ENCODE measurements around the gene MEX3D.

GRCh38 chr19:1526979-1527649, 41.0 kb downstream of the MEX3D start:
- TF ChIP-seq CTCF (conservative IDR thresholded peaks at IDR 0.05) = no peak
- no peak for TF ChIP-seq EZH2 (IDR thresholded peaks at IDR 0.05; ENCODE audit: low read depth)

Data from PC-9 (cell line).